DOHH2 (cell line): ENCODE measurements around the gene TMEM9.

ENCODE experiments used
- H3F3A ChIP-seq: fragments of 200-600 bp; sonication (generic), shearing (Covaris generic); 2 replicates; pipeline ENCODE4 v1.6.0; 2016; ENCODE audit warnings: antibody characterized with exemption, mild to moderate bottlenecking; ENCODE audit not compliant: control insufficient read depth, insufficient read depth
- H3K27ac ChIP-seq: fragments of 200-600 bp; sonication (generic); 2 replicates; pipeline ENCODE4 v1.5.1; 2014; ENCODE audit warnings: low read depth, mild to moderate bottlenecking, low read length, moderate library complexity
- H3K27me3 ChIP-seq: fragments of 200-600 bp; sonication (generic); 2 replicates; pipeline ENCODE4 v1.6.1; 2014; ENCODE audit warnings: mild to moderate bottlenecking, low read length, mixed read lengths; ENCODE audit not compliant: control insufficient read depth
- H3K36me3 ChIP-seq: fragments of 200-600 bp; sonication (generic); 2 replicates; pipeline ENCODE4 v1.6.1; 2014; ENCODE audit warnings: mild to moderate bottlenecking, low read length, moderate library complexity, mixed read lengths; ENCODE audit not compliant: control insufficient read depth
- H3K4me1 ChIP-seq: fragments of 200-600 bp; sonication (generic); 2 replicates; pipeline ENCODE4 v1.6.1; 2014; ENCODE audit warnings: mild to moderate bottlenecking, low read length, mixed read lengths; ENCODE audit not compliant: control insufficient read depth
- H3K4me2 ChIP-seq: fragments of 200-600 bp; sonication (generic); 2 replicates; pipeline ENCODE4 v1.6.0; 2014; ENCODE audit warnings: mild to moderate bottlenecking, low read length, moderate library complexity
- H3K4me3 ChIP-seq: fragments of 200-600 bp; sonication (generic); 2 replicates; pipeline ENCODE4 v1.5.1; 2014; ENCODE audit warnings: mild to moderate bottlenecking, low read length, mixed read lengths
- H3K79me2 ChIP-seq: fragments of 200-600 bp; sonication (generic); 2 replicates; pipeline ENCODE4 v1.6.1; 2014; ENCODE audit warnings: mild to moderate bottlenecking, low read length, mixed read lengths; ENCODE audit not compliant: control insufficient read depth
- H3K9me2 ChIP-seq: fragments of 200-600 bp; sonication (generic); replicated peaks from 2 replicates; pipeline ENCODE4 v1.6.1; 2014; ENCODE audit warnings: mild to moderate bottlenecking, low read length, mixed read lengths; ENCODE audit not compliant: control insufficient read depth
- H3K9me3 ChIP-seq: fragments of 200-600 bp; sonication (generic); 2 replicates; pipeline ENCODE4 v1.6.1; 2014; ENCODE audit warnings: antibody characterized with exemption, low read length, mixed read lengths; ENCODE audit not compliant: control insufficient read depth, insufficient read depth
- H4K20me1 ChIP-seq: fragments of 200-600 bp; sonication (generic); 2 replicates; pipeline ENCODE4 v1.6.0; 2014; ENCODE audit warnings: low read depth, mild to moderate bottlenecking, antibody characterized with exemption, low read length, moderate library complexity; ENCODE audit not compliant: control insufficient read depth, insufficient read depth
- EZH2phosphoT487 ChIP-seq: fragments of 200-600 bp; sonication (generic); IDR thresholded peaks from 2 replicates; pipeline ENCODE4 v1.6.1; 2017; ENCODE audit warnings: borderline replicate concordance, mild to moderate bottlenecking, antibody characterized with exemption, low read length, moderate library complexity, mixed read lengths
- TF ChIP-seq, protein P1 (sequence below): fragments of 200-600 bp; sonication (generic); IDR thresholded peaks from one replicate; pipeline ENCODE4 v1.5.1; 2014; ENCODE audit warnings: antibody characterized with exemption, mild to moderate bottlenecking, low read depth, low read length; ENCODE audit not compliant: poor library complexity, severe bottlenecking

Gene TMEM9

GRCh38 chr1:201153474-201154388, 543 bp downstream of the TMEM9 start:
- Histone ChIP-seq H3K9me3 (no peaks in the 10 kb centered on the region), H3K27ac (no peak overlapping the region), H3K27me3 (peaks cover 10% of the 10 kb centered on the region), H3K36me3 (peaks cover 15% of the 10 kb centered on the region), H3K9me2 (no peaks in the 10 kb centered on the region), H4K20me1 (0 out of 2 replicates have a peak, but pooled peaks cover 3% of the 10 kb centered on the region), H3K4me3 (peak overlapping the region; percentile 89), H3F3A (no peaks in the 10 kb centered on the region), H3K4me1 (peaks cover 14% of the 10 kb centered on the region), H3K4me2 (peak overlapping the region; percentile 87), H3K79me2 (peaks cover 4% of the 10 kb centered on the region)
- no peak for TF ChIP-seq EZH2phosphoT487
- TF ChIP-seq, protein P1, sequence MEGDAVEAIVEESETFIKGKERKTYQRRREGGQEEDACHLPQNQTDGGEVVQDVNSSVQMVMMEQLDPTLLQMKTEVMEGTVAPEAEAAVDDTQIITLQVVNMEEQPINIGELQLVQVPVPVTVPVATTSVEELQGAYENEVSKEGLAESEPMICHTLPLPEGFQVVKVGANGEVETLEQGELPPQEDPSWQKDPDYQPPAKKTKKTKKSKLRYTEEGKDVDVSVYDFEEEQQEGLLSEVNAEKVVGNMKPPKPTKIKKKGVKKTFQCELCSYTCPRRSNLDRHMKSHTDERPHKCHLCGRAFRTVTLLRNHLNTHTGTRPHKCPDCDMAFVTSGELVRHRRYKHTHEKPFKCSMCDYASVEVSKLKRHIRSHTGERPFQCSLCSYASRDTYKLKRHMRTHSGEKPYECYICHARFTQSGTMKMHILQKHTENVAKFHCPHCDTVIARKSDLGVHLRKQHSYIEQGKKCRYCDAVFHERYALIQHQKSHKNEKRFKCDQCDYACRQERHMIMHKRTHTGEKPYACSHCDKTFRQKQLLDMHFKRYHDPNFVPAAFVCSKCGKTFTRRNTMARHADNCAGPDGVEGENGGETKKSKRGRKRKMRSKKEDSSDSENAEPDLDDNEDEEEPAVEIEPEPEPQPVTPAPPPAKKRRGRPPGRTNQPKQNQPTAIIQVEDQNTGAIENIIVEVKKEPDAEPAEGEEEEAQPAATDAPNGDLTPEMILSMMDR, result no peak

DNA sequence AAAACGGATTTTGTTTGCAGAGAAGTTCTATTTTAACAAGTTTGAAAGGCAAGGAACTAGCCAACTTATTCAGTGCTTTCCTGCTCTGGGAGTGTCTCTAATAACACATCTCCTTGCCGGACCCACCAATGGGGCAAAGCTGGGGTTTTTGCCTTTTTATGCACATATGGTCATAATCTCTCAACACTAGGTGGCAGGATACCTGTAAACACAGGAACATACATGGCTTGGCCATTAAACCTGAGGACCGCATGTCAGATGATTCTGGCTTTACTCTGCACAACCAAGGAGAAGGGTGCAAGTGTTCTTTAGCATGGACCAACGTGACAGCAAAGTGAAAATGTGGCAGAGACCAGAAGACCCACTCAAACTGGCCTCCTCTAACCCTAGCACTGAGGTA, 4.9 kb downstream of the TMEM9 start:
- no peaks in the 10 kb centered on the region for H3K9me3 ChIP-seq
- H3K4me3 ChIP-seq, result no peak overlapping the region
- no peak overlapping the region for H3K27ac ChIP-seq
- no peaks in the 10 kb centered on the region for H3K9me2 ChIP-seq
- no peaks in the 10 kb centered on the region for H3K27me3 ChIP-seq
- peaks cover 9% of the 10 kb centered on the region for H3K4me1 ChIP-seq
- H4K20me1 ChIP-seq, result 0 out of 2 replicates have a peak, but pooled peaks cover 3% of the 10 kb centered on the region
- no peak overlapping the region for H3K4me2 ChIP-seq
- no peaks in the 10 kb centered on the region for H3F3A ChIP-seq
- H3K36me3 ChIP-seq, result peaks cover 18% of the 10 kb centered on the region
- TF ChIP-seq, protein P1, result peak; percentile 69
- TF ChIP-seq EZH2phosphoT487, result no peak
- peaks cover 4% of the 10 kb centered on the region for H3K79me2 ChIP-seq

DNA sequence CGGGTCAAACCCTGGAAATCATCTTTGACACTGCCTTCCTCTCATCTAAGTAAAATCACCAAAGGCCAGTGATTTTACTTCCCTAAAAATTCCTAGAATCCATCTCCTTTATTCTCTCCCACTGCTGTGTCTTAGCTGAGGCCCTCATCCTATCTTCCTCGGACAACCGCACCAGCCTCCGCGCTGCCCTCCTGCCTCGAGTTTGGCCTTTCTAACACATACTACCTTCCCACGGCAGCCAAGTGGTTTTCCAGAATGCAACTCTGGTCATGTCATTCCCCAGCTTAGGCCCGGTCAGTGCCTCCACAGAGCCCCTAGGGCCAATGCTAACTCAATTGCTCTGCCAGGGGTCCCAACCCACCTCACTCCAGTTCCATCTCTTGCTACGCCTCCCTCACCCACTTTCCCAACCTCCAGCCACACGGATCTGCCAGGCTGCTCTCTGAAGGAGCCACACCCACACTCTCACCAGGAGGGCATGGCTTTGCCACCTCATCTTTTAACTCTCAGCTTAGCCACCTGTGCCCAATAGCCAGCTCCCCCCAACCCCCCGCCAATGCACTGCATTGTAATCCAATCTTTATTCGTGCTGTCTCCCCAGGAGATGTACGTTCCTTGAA, 6.8 kb downstream of the TMEM9 start:
- Histone ChIP-seq H3K9me2 (no peaks in the 10 kb centered on the region), H3K27ac (no peak overlapping the region), H3K9me3 (no peaks in the 10 kb centered on the region), H3K27me3 (no peaks in the 10 kb centered on the region), H3K36me3 (peaks cover 26% of the 10 kb centered on the region), H3K4me3 (no peak overlapping the region), H3K79me2 (no peaks in the 10 kb centered on the region), H3K4me1 (no peaks in the 10 kb centered on the region), H4K20me1 (peaks cover 3% of the 10 kb centered on the region; the same call in 1 of the 2 replicates), H3K4me2 (no peak overlapping the region), H3F3A (no peaks in the 10 kb centered on the region)
- no peak for TF ChIP-seq EZH2phosphoT487
- TF ChIP-seq, protein P1, result no peak
